Effector CD8-positive, alpha-beta T cell (primary cell): ENCODE results near the gene HTATSF1.

ENCODE experiments used
- DNase-seq: peaks from one replicate; lab custom pipeline; 2025; lab: John Stamatoyannopoulos, UW
- total RNA-seq, 4 experiments: gene quantifications; one replicate each; lab custom pipeline; 2026; lab: John Stamatoyannopoulos, UW

Gene HTATSF1
- 74.7 to 109 (median 87.3) reads per million in 4 experiments for total RNA-seq

DNA sequence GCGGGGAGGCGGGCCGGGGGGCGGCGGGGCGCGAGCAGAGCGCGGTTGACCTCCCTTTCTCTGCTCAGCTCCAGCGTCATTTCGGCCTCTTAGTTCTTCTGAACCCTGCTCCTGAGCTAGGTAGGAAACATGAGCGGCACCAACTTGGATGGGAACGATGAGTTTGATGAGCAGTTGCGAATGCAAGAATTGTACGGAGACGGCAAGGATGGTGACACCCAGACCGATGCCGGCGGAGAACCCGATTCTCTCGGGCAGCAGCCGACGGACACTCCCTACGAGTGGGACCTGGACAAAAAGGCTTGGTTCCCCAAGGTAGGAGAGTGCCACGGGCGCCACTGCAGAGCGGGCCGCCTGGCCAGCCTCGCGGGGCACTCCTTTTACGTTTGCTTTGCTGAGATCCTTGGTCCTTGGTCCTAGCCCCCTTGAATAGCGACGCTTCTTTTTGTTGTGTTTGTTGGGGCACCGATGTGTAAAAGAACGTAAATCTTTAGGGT is at the start of gene HTATSF1:
Gene HTATSF1, plus strand, starts transcription at position 37 of the 497 bp plus-strand sequence. Its CDS starts 93 bp downstream, at position 130.
- DNase-seq, result no peak

DNA sequence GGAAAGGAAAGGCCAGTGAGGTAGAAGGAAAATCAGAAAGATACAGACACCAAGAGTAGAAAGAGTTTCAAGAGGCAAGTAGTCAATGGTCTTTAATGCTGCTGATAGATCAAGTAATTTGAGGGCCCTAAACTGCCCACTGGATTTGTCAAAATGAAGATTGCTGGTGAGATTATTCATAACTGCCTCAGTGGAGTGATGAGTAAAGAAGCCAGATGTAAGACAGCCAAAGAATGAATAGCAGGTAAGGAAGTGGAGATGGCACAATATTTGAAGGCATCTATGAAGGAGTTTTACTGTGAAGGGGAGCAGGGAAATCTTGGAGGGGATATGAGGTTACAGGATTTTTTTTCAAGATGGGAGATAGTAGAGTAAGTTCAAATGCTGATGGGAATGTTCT is 49.4 kb upstream of the HTATSF1 start:
- DNase-seq, result no peak

GRCh38 chrX:136450050-136450830 is 47.2 kb upstream of the HTATSF1 start:
- no peak for DNase-seq

GRCh38 chrX:136452614-136453013 is 44.8 kb upstream of the HTATSF1 start:
- no peak for DNase-seq

DNA sequence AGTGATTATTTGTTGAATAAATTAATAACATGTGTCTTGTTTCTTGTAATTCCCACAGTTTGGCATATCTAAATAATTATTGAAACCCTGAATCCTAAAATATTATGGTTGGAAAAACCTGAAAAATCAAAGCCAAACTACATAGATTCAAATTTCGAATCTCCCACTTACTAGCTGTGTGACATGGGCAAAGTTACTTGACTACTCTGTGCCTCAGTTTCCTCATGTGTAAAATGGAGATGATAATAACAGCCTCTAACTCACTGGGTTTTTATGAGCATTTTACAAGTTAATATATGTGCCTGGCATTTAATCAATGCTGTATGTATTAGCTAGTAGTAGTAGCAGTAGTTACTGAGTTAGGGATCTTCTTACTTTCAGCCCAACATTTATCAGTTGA is 44.3 kb upstream of the HTATSF1 start:
- DNase-seq, result no peak

DNA sequence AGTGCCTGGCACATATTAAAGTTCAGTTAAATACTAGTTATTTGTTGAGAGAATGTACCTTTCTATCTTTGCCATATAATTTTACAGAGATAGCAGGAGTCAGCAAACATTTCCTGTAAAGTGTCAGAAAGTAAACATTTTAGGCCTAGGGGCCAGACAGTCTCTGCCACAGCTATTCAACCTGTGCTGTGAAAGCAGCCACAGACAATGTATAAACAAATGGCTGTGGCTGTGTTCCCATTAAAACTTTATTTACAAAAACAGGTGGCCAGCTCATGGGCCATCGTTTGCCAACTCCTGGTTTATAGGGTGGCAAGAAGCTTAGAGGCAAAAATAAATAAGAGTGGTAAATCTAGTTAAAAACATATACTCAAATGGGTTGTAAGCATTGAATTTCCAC is 43.6 kb upstream of the HTATSF1 start:
- no peak for DNase-seq

DNA sequence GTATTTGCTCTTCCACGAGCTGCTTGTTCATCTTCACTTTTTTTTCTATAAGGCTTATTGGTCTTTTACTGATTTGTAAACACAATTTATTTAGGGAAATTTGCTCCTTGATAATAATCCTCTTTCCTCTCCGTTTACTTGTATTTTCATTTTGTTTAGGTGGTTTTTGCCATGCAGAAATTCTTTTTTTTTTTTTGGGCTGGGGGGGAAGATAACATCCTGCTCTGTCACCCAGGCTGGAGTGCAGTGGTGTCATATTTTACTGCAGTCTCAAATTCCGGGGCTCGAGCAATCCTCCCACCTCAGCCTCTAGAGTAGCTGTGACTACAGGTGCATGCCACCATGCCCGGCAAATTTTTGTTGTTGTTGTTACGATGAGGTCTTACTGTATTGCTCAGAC is 41.3 kb upstream of the HTATSF1 start:
- no peak for DNase-seq

GRCh38 chrX:136457303-136457917 is 40.0 kb upstream of the HTATSF1 start:
- DNase-seq, result no peak

- no peak for DNase-seq
Measured at GRCh38 chrX:136464589-136464988, 32.8 kb upstream of the HTATSF1 start.

GRCh38 chrX:136467303-136467702 is 30.1 kb upstream of the HTATSF1 start:
- DNase-seq, result no peak

DNA sequence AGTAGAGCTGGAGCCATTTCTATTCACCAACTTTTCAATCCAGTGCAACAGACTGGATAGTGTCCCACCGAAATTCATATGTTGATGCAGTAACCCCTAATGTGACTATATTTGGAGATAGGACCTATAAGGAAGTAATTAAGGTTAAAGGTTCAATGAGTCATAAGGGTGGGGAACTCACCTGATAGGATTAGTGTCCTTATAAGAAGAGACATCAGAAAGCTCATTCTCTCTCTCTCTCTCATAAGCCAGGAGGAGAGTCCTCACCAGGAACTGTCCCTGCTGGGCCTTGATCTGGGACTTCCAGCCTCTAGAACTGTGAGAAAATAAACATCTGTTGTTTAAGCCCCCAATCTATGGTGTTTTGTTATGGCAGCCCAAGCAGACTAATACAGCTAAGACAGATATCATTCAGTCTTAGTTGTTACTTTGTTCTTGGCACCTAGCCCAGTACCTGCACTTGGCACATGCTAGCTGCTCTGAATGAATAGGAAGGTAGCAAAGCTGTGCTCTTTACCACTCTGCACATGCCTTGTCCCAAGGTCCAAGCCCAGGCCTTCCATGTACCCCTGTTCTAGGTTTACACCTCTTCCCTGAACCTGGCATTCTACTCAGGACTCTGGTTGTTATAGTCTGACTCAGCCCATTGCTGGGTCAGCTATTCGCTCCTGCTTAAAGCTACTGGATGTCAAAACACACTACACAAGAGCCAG is 28.8 kb upstream of the HTATSF1 start:
- DNase-seq, result no peak

DNA sequence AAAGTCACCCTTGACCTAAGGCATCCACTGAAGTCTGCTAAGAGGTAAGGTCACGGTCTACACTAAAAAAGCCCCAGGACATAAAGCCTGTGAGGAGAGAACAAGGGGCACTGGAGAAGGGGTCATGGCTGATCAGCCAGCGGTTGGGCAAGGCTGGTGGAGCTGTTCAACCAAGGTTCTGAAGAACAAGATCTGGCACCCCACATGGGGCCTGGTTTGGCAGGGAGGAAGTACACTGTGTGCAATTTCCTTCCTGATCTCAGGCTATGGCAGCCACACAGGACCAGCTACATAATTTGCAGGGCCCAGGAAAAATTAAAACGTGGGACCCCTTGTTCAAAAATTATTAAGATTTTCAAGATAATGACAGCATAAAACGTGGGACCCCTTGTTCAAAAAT is 23.7 kb upstream of the HTATSF1 start:
- DNase-seq, result no peak

DNA sequence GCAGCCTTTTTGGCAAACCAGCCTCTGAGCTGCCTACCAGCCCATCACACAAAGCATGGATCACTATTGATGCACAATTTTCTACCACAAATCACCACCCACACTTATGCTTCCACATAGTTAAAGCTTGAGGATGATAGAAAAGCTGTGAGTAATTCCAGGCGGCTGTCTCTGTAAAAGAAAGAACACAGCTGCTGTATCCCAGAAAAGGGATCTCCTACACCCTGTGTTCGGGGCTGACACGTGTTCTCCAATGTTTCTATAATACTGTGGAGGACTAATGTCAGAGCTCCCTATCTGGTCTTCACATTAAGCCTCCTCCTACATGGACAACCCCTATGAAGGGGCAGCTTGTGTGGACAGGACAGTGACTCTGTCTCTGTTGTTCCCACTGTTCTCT is 22.2 kb upstream of the HTATSF1 start:
- no peak for DNase-seq

GRCh38 chrX:136476501-136476900 is 20.9 kb upstream of the HTATSF1 start:
- DNase-seq, result no peak

DNA sequence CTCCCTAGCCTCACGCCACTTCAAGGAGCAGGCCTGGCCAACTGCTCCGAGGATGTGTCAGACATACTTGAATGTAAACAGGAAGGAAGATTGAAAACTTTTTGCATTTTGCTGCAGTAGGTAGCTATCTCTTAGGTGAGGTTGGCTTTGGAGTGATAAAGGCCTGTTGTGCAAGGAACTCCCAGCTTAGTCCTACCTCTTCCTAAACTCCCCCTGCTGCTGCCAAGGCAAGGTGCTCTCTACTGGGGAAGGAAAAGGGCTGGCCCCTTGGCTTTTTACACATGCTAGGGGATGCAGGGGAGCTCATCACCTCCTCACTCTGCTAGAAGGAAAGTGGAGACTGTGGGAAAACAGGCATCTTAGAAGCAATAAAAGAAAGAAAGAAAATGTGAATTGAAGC is 20.4 kb upstream of the HTATSF1 start:
- DNase-seq, result no peak

DNA sequence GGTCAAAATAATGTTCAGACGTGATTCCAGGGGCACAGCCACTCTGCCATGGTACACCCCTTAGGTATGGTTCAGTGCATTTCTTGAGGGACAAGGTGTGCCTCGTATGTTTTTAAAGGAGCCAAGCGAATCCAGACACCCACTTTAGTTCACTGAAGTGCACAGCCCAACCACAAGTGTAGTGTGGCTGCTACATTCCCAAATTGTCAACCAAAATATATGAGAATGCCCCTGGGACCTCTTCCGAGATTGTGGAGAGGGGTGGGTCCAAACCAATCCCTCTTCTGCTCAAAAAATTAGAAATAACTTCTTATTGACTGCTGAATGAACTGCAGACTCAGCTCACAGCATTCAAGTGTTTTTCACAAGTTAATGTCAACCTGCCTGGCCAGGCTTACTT is 17.0 kb upstream of the HTATSF1 start:
- DNase-seq, result no peak

- no peak for DNase-seq
Measured at GRCh38 chrX:136487647-136488046, 9.7 kb upstream of the HTATSF1 start, which contains the start of gene BRS3. Gene BRS3 (plus strand): TSS chrX:136487947. CDS start chrX:136488115, 168 bp downstream.

DNA sequence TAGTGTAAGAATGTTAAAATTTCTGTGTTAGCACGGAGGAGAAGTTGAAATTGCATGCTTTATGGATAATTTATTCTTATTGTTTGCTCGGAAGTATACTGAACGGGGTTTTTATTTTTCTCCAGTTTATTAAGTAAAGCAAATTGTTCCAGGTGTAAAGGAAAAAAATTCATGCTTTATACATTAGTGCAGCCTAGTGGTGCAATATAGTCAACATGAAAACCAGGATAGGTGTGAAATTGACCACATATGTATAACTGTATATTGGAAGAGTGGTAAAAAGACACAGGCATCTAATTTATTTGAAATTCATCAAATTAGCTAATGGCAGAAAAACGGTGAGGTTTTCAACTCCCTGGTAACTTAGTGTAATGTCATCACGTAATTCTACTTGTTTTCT is 8.7 kb upstream of the HTATSF1 start:
- no peak for DNase-seq

- no peak for DNase-seq
Measured at GRCh38 chrX:136491832-136492231, 5.6 kb upstream of the HTATSF1 start.

DNA sequence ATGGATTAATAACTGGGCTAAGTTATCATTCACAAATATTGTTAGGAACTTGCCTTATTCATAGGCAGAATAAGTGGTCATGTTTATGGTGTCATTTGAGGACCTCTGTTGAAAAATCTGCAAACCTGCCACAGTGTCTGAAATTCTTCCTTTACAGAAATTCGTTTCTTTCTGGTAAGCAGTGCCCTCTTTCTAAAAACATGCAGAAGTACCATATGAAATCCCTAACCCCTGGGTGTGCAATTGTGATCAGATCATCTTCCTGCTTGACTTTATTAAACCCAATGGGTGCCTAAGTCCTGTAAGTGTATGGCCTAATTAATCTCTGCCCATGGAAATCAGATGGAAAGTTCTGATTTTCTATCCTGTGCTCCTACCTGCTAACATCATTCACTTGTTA is 4.4 kb upstream of the HTATSF1 start:
- no peak for DNase-seq

DNA sequence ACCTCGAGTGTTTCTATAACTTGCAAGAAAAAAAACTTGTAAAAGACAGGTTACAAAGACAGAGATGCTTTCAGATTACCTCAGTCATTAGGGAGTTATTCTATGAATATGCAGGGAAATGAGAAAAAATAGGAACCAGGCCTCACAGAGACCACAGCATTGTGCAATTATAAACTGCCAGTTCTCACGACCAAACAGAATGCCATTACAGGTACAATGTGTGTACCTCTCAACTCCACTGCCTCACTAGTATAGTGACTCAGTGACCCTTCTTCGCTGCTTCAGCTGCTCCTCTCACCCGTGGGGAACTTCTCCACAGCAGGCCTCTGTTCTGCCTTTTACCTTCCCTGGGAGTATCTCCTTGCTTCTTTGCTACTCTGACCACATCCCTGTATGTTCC is 2.3 kb upstream of the HTATSF1 start:
- DNase-seq, result no peak

- no peak for DNase-seq
Measured at GRCh38 chrX:136496186-136496763, 1.1 kb upstream of the HTATSF1 start.
